SHP77 treated with DMSO at 0.1 percent for 48 hours (cell line): ENCODE results near the gene GPR176.
"Not testable (repeated sequence)": the region's sequence is repeated elsewhere in the genome, so short reads cannot be mapped to it uniquely, and the experiment has no call there.

Experiments used
- DNase-seq: peaks from one replicate; lab custom pipeline; 2025; lab: John Stamatoyannopoulos, UW

GPR176 gene

DNA sequence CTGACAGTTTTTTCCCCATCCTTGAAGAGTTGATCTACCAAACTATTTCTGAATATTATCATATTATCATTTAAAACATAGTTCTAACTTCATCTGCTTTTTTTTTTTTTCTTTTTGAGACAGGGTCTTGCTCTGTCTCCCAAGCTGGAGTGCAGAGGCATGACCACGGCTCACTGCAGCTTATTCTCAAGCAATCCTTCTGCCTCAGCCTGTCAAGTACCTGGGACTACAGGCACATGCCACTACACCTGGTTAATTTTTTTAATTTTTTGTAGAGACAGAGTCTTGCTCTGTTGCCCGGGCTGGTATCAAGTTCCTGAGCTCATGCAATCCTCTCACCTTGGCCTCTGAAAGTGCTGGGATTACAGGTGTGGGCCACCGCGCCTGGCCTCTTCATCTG lies 15.2 kb upstream of the GPR176 start:
- no peak for DNase-seq

DNA sequence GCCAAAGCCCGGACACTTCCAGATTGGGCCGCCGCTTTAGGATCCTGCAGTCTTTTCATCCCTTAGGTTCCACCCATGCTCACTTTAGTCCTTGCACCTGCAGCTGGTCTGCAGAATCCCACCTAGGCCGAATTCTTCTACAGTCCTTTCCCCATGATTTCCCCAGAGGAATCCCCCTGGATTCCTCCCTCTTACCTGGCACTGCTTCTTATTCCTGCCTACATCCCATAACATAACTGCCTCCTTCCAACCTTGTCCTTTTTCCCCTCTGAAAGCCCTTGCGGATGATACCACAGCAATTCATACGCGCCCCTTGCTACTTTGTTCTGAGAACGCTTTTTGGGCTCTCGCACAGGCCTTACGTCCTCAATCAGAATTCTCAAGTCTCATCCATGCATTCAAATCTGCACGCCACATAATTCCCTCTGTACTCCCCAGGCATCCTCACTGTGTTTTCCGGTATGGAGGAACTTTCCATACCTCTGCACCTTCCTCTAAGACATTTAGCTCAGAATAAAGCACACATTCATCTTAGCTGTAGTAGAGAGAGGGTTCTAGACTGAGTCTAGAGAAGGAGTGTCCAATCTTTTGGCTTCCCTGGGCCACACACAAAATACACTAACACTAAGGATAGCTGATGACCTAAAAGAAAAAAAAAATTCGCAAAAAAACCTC lies 14.5 kb upstream of the GPR176 start:
- no peak for DNase-seq

DNA sequence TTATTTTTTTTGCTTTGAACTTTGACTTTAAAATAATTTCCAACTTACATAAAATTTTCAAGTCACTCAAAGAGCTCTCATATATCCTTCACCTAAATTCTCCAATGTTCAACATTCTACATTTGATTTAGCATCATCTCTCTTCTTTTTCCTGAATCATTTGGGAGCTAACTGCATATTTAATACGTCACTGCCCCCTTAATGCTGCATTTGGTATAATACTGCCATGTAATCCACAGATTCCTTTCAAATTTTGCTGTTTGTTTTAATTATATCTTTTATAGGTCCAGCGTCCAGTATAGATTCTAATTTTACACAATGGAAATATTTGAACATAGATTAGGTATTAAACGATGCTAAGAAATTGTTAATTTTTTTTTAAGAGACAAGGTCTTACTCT lies 11.5 kb upstream of the GPR176 start:
- no peak for DNase-seq

DNA sequence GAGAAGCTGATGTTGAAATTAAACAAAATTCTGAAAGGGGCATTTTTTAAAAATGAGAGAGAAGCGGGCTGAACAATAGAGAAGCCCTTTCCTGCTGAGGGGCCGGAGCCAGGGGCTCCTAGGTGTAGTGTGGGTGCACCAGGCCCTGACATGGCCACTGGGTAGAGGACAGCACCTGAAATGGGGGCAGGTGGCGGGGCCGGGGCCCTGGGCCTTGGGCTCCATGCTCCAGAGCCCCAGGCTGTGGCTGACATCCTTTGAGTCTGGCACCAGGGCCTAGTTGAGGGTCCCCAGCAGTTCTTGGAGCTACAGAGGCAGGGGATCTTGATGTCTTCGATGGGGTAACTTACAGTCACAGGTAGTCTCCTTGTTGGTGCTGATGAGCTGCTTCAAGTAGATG lies 6.5 kb upstream of the GPR176 start:
- DNase-seq = no peak

GRCh38 chr15:39925112-39925842 lies 5.2 kb upstream of the GPR176 start:
- DNase-seq = no peak

- DNase-seq = no peak
Observed at GRCh38 chr15:39924437-39924836, 4.4 kb upstream of the GPR176 start.

DNA sequence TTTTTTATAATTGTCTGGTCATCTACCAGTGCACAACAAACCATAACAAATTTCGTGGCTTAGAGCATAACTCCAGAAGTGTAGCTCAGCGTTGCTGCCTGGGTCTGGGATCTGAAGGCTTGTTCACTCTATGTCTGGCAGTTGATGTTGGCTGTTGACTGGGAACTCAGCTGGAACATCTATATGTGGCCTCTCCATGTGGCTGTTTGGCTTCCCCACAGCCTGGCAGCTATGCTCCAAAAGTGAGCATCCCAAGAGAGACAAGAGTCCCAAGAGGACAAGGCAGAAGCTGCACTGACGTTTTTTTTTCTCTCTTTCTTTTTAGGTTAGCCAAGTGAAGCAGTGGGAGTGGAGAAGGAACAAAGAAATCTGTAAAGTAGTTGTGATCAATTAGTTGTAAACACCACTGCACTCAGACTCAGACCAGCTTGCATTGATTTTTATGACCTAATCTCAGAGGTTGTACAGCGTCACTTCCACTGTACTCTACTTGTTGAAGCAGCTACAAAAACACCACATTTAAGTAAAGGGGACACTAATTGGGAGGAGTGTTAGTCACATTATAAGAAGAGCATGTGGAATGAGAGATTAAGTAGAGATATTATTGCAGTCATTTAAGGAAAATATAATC lies 2.5 kb upstream of the GPR176 start:
- no peak for DNase-seq

DNA sequence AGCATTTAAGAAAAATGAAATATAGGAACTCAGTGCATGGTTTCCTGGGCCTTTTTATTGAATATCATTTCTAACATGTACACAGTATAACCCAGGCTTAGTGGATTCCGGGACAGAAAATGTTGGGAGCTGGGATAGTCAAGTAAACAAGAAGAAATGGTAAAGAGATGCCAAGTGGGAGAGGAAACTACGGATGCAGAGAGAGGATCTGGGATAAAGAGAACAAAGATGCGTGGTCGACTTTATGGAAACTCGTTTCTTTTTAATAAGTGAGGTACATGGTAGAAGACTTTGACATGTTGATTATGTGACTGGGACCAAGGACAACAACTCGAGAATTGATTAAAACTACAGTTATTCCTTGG lies 1.2 kb upstream of the GPR176 start:
- no peak for DNase-seq

DNA sequence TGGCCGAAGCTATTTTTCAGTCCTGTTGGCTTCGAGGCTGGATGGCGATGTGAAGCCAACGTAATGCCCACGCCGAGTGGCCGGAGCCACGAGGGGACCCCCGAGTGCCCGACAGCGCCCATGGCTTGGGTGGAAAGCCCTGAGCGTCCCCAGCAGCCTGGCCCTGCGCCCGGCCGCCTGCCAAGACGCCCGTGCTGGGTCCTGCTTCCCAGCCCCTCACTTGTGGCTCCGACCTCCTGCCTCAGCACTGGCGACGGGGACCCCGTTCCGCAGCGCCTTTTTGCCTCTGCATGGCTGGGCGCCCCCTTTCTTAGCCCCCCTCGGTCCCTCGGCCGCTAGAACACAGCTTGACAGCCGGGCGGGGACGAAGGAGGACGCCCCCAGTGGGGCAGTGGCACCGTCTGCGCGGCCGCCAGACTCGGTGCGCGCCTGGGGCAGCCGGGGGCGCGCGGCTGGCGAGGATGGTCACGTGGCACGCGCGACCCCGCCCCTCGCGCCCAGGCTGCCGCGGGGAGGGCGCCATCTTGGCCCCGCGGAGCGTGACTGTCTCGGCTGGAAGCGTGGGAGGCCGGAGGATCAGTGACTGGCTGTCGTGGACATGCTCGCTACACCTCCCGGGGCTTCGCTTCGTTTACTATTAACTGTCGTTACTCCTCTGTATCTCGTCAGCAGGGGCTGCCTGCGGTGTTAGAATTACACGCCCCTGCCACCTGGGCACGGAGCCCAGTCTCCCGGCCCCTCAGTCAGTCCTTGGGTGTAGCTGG lies 626 bp upstream of the GPR176 start:
- DNase-seq = no peak

GRCh38 chr15:39919411-39919747 lies 687 bp downstream of the GPR176 start:
- no peak for DNase-seq

- no peak for DNase-seq
Observed at GRCh38 chr15:39918688-39919385, 1.2 kb downstream of the GPR176 start.

DNA sequence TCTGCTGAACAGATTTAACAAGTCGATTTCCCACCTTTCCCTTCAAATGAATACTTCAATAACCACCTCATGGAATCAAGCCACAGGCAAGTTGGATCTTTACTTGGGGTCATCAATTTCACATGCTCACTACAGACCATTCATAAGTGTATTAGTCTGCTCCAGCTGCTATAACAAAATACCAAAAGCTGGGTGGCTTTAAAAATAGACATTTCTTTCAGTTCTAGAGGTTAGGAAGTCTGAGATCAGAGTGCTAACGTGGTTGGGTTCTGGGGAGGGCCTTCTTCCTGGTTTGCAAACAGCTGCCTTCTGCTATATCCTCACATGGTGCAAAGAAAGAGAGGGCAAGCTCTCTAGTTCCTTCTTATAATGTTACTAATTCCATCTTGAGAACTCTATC lies 5.1 kb downstream of the GPR176 start:
- DNase-seq = no peak

GRCh38 chr15:39909007-39909406 lies 11.1 kb downstream of the GPR176 start:
- DNase-seq = no peak

- no peak for DNase-seq
Observed at GRCh38 chr15:39908186-39908585, 11.9 kb downstream of the GPR176 start.

- no peak for DNase-seq
Observed at GRCh38 chr15:39907216-39907615, 12.8 kb downstream of the GPR176 start.

GRCh38 chr15:39904115-39904514 lies 16.0 kb downstream of the GPR176 start:
- DNase-seq = no peak

DNA sequence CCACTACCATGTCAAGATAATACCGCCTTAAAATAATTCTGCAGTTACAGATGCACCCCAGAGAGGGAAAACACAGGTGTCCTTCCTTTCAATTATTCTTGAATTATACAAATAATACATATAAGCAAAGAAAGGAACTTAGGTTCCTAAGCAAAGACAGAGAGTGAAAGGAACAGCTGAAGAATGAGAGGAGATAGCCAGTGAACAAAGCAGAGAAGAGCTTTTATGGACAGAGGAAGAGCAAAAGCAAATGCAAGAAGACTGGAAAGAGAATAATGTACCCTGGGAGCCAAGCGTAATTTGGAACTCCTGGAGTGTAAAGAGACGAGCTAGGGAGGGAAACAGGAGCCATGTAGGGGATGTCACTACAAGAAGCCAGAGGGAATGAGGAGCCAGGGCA lies 21.7 kb downstream of the GPR176 start:
- no peak for DNase-seq

GRCh38 chr15:39896846-39897245 lies 23.2 kb downstream of the GPR176 start:
- DNase-seq = no peak

GRCh38 chr15:39896101-39896500 lies 24.0 kb downstream of the GPR176 start:
- no peak for DNase-seq

- not testable (repeated sequence) for DNase-seq
Observed at GRCh38 chr15:39893051-39893450, 27.0 kb downstream of the GPR176 start.

DNA sequence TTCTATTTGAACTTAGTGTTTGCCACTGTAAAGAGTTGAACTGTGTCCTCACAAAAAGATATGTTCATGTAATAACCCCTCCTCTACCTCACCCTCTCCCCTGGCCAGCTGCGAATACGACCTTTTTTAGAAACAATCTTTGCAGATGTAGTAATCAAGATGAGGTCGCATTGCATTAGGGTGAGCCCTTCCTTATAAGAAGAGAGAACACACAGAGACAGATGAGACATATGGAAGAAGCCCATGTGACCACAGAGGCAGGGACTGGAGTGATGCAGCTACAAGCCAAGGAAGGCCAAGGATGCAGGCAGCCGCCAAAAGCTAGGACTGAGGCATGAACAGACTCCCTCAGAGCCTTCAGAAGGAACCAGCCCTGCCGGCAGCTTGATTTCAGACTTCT lies 27.6 kb downstream of the GPR176 start:
- no peak for DNase-seq

GRCh38 chr15:39890621-39891020 lies 29.4 kb downstream of the GPR176 start:
- no peak for DNase-seq
